NCI-H69 (cell line): Measurements from ENCODE around the gene NCCRP1.
"Not testable (repeated sequence)": the region's sequence is repeated elsewhere in the genome, so short reads cannot be mapped to it uniquely, and the experiment has no call there.

Experiments used
- DNase-seq: peaks from one replicate; lab custom pipeline; 2025; lab: John Stamatoyannopoulos, UW

The NCCRP1 gene

DNA sequence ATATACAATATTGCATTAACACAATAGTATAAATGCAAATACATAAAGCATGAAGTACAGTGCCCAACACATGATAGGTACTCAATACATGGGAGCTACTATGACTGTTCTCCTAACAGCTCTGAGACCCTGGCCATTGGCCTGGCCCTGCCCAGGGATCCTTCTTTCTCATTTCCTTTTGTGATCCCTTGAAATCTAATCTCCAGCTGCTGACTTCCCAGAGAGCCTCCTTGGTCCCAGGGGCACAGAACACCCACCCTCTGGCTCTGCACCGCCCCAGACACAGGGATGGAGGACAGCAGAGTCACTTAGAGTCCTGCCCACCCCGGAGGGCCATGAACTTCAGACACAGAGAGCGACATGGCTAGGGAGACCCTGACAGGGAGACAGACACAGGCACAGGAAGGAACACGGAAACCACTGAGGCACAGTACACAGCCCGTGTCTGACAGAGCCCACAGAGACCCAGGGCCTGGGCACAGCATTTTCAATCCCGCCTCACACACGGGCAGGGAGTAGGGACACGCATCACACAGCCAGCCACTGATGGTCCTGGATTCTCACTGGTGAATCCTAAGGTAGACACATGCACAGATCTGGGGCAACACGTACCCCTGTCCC lies 11.5 kb downstream of the NCCRP1 start:
- no peak for DNase-seq

- no peak for DNase-seq
Observed at GRCh38 chr19:39209196-39209595, 12.4 kb downstream of the NCCRP1 start.

- no peak for DNase-seq
Observed at GRCh38 chr19:39211731-39212374, 15.1 kb downstream of the NCCRP1 start.

- DNase-seq = peak; percentile 62
Observed at GRCh38 chr19:39212375-39212742, 15.6 kb downstream of the NCCRP1 start.

- DNase-seq = not testable (repeated sequence)
Observed at GRCh38 chr19:39215323-39215722, 18.6 kb downstream of the NCCRP1 start.

- DNase-seq = no peak
Observed at GRCh38 chr19:39217094-39217493, 20.3 kb downstream of the NCCRP1 start.

GRCh38 chr19:39218230-39219007 lies 21.7 kb downstream of the NCCRP1 start:
- DNase-seq = peak; percentile 20

- DNase-seq = not testable (repeated sequence)
Observed at GRCh38 chr19:39219108-39219507, 22.3 kb downstream of the NCCRP1 start.

DNA sequence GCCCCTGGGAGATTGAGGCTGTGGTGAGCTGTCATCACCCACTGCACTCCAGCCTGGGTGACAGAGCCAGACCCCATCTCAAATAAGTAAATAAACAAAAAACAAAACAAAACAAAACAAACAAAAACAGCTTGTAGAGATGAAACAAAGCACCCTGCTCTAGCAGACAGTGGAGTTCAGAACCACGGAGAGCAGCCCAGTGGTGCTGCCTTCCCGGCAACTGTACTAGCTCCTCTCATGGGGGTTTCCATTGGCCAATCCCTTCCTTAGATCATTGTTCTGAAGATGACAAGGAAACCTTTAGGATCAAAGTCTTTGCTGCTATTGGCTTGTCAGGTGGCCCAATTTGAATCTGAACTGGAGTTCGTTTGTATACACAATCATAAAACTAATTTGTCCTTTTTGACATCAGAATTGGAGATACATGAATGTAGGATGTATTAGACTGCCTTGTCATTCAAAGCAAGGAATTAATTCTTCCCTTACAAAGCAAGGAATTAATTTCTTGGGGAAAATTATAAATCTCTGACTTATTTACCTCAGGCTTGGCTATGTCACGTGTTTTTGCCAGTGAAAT lies 27.0 kb downstream of the NCCRP1 start:
- no peak for DNase-seq

- DNase-seq = no peak
Observed at GRCh38 chr19:39224910-39225309, 28.1 kb downstream of the NCCRP1 start.

DNA sequence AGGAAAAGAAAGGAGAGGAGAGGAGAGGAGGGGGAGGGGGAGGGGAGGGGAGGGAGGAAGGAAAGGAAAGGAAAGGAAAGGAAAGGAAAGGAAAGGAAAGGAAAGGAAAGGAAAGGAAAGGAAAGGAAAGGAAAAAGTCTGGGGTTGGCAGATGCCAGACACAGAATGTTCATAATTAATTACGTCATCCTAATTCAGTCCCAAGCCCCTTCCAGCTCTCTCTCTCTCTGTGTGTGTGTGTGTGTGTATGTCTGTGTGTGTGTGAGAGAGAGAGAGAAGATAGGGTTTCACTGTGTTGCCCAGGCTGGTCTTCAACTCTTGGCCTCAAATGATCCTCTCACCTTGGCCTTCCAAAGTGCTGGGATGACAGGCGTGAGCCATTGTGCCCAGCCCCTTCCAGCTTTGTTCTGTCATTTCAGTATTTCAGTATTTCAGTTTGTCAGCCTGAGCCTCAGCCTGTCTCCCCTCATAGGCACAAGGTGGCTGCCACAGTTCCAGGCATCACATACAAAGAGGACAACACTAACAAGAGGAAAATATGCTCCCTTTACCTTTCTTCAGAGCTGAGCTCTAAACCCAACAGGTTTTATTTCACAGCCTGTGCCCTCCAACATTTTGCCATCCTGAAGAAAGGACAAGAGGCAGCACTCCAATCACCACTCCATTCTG lies 33.5 kb downstream of the NCCRP1 start:
- DNase-seq = no peak

- no peak for DNase-seq
Observed at GRCh38 chr19:39232708-39233107, 35.9 kb downstream of the NCCRP1 start.

GRCh38 chr19:39236527-39236926 lies 39.8 kb downstream of the NCCRP1 start:
- no peak for DNase-seq

- peak; percentile 47 for DNase-seq
Observed at GRCh38 chr19:39237200-39238184, 40.7 kb downstream of the NCCRP1 start.

- DNase-seq = no peak
Observed at GRCh38 chr19:39238209-39238608, 41.4 kb downstream of the NCCRP1 start.

GRCh38 chr19:39238944-39239343 lies 42.2 kb downstream of the NCCRP1 start:
- no peak for DNase-seq

DNA sequence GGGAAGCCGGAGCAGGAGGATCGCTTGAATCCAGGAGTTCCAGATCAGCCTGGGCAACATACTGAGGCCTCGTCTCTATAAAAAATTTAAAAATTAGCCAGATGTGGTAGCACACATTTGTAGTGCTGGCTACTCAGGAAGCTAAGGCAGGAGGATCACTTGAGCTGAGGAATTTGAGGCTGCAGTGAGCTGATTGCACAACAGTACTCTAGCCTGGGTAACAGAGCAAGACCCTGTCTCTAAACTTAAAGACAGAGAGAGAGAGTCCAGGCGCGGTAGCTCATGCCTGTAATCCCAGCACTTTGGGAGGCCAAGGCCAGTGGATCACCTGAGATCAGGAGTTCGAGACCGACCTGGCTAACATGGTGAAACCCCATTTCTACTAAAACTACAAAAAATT lies 43.7 kb downstream of the NCCRP1 start:
- no peak for DNase-seq

DNA sequence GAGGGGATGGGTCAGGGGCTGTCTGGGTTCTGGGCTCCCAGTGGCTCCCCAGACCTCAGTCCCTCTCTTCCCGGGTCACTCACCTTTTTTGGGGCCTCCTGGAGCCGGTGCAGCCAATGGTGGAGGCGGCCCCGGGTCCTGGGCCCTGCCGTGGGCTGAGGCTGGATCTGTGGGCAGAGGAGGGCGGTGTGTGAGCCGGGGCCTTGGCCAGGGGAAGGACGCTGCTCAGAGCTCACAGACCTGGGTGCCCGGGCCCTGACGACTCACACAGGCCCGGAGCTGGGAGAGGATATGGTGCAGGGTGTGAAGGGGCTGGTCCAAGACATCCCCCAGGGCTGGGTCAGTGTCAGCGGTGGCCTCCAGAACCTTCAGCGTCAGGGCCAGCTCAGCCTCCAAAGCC lies 47.0 kb downstream of the NCCRP1 start:
- DNase-seq = not testable (repeated sequence)

DNA sequence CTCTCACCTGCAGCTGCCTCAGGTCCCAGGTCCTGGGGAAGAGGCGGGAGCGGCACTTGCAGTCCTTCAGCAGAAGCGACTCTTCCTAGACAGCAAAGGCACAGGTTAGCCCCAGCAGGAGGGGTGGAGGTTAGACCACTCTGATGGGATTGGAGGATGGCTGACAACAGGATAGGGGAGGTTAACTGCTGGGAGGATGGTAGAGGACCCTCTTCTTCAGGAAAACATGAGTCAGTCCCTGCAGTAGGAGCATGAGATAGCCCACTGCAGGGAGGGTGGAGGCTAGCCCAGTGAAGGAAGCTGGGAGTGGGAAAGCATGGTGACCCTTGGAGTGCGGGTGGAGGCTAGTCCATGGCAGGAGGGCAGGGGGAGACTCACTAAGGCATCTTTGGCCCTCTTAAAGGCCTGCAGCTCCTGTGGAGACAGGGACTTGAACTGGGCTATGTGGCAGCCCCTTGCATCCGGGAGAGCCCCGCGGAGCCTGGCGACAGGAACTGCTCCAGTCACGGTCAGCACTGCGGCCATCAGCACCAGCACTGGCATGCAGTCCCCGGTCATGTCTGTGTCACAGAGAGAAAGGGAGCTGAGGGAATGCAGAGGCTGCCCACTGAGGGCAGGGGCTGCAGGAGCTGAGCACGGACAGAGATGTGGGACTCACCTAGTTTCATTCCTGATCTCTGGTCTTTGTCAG lies 47.8 kb downstream of the NCCRP1 start, which contains the start of gene IFNL3:
Gene IFNL3 (minus strand): TSS at position 597 of the 691 bp plus-strand sequence. CDS start 39 bp downstream, at position 558.
- not testable (repeated sequence) for DNase-seq

DNA sequence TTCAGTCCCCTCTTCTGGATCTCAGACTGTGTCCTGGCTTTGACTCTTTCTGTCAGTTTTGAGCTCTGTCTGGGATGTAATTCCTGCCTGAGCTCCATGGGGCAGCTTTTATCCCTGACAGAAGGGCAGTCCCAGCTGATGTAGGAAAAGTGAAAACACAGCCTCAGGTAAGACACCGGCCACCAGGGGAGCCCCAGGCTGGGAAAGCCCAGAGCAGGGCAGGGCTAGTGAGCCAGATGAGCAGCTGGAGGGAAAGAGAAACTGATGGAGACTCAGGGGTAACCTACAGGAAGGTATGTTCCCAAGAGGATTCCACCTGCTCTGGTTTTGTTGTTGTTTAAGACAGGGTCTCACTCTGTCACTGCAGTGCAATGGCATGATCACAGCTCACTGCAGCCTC lies 48.4 kb downstream of the NCCRP1 start:
- DNase-seq = not testable (repeated sequence)
